ENCODE data around the gene FKTN.
"Not testable (repeated sequence)": the region's sequence is repeated elsewhere in the genome, so short reads cannot be mapped to it uniquely, and the experiment has no call there.

DNA sequence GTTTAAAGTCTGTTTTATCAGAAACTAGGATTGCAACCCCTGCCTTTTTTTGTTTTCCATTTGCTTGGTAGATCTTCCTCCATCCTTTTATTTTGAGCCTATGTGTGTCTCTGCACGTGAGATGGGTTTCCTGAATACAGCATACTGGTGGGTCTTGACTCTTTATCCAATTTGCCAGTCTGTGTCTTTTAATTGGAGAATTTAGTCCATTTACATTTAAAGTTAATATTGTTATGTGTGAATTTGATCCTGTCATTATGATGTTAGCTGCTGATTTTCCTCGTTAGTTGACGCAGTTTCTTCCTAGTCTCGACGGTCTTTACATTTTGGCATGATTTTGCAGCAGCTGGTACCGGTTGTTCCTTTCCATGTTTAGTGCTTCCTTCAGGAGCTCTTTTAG lies 22.0 kb downstream of the FKTN start:
- not testable (repeated sequence) for TF ChIP-seq POLR2A (IDR thresholded peaks at IDR 0.05; ENCODE audit: low read length); GATA1 (IDR thresholded peaks at IDR 0.05; ENCODE audit: low read depth, low read length)

All from erythroblast (primary cell).